Placental epithelial cell (primary cell): ENCODE measurements around the gene TMEM135. TPM values are rescaled to one million over a fixed set of nuclear protein-coding genes. Genes with fewer than 3 reads are reported as not detected.

ENCODE experiments used
- total RNA-seq: library from RNA; depleted of rRNA; stranded (reverse); fragments of >200 nt; gene quantifications from 2 replicates; pipeline ENCODE4 v1.2.3, GENCODE V29; 2012

Gene TMEM135
- 29.2 and 104 TPM in 2 replicates for total RNA-seq

DNA sequence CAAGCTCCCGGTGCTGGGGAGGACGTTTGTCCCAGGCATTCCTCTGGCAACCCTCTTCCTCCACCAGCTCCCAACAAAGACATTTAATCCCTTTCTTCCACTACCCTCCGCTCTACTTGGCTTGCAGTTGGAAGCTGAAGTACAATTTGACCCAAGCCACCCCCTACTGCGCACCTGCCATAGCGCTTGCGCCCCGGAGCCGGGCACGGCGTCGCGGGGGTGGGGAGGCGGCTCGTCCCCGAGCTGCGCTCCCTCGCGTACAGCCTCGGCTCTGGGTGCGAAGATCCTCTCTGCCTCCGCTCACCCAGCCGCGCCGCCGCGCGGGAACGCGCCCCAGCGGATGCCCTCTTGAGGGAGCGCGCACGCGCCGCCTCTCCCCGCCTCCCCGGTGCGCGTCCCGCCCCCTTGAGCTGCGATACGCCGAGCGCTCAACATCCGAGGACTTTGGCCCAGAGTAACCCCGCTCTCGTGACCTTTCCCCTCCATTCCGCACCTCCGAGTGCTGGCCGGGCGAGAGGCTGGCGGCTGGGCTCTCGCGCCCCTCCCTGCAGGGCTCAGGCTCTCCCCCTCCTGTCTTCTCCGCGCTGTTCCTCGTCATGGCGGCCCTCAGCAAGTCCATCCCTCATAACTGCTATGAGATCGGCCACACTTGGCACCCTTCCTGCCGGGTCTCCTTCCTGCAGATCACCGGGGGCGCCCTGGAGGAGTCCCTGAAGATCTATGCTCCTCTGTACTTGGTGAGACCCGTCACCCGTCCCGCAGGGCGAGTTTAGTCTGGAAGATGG is at the start of gene TMEM135:
Gene TMEM135, plus strand, starts transcription at position 485 of the 785 bp plus-strand sequence. Its CDS starts 112 bp downstream, at position 597.

Other genes with a start within 250 kb of the TMEM135 start
- 249 and 620 TPM in 2 replicates for gene PRSS23, start 237.4 kb upstream of the TMEM135 start, total RNA-seq
- gene FZD4, start 82.5 kb upstream of the TMEM135 start, total RNA-seq, result 0.87 and 2.4 TPM in 2 replicates